ENCODE measurements around the gene COQ10B. TPM values are rescaled to one million over a fixed set of nuclear protein-coding genes. Genes with fewer than 3 reads are reported as not detected.
"Not testable (repeated sequence)": the region's sequence is repeated elsewhere in the genome, so short reads cannot be mapped to it uniquely, and the experiment has no call there.

COQ10B gene
- total and polyA plus RNA-seq, 2 donors (not counting 3 experiments of a cell fraction or from before 2014, with no cell fraction given): 2.4 to 15.1 TPM

- no peaks in the 10 kb centered on the region for H3K9me3 ChIP-seq (replicated peaks; ENCODE audit: control insufficient read depth, insufficient read depth, low read length)
- H3K36me3 ChIP-seq (ENCODE audit: control insufficient read depth in 2 of 2, extremely low read depth in 1 of 2, insufficient read depth in 2 of 2, low read length in 2 of 2): no peaks in the 10 kb centered on the region
- dilution Hi-C loops (cut with MboI; ENCODE audit: extremely low pct_ligation_motif_present, low sequenced_read_pairs) (no loop called here), intact Hi-C loops (cut with micrococcal nuclease) (no loop called here)
- H3K9me1 ChIP-seq (replicated peaks; ENCODE audit: control insufficient read depth, extremely low read depth, insufficient read depth, low read length): no peaks in the 10 kb centered on the region
- CTCF ChIA-PET: no interaction called here
- POLR2A ChIA-PET: no interaction called here
- no peaks in the 10 kb centered on the region for H3K27me3 ChIP-seq (ENCODE audit: control insufficient read depth in 2 of 2, insufficient read depth in 2 of 2, low read length in 2 of 2)
- peaks cover 9% of the 10 kb centered on the region for H3K4me1 ChIP-seq (ENCODE audit: control insufficient read depth, extremely low read depth, insufficient read depth, low read length)
- H2AFZ ChIP-seq (ENCODE audit: low read depth, low read length): no peak overlapping the region
- H3K9ac ChIP-seq (replicated peaks; ENCODE audit: extremely low read depth, insufficient read depth, low read length): no peak overlapping the region
- H4K20me1 ChIP-seq (replicated peaks; ENCODE audit: control insufficient read depth, extremely low read depth, insufficient read depth, low read length): no peaks in the 10 kb centered on the region
- TF ChIP-seq FOS (IDR thresholded peaks at IDR 0.05; ENCODE audit: borderline replicate concordance, insufficient read depth, low read length) (no peak), POLR2A (IDR thresholded peaks at IDR 0.05; ENCODE audit: low read depth, low read length) (no peak), JUN (IDR thresholded peaks at IDR 0.05; ENCODE audit: borderline replicate concordance, insufficient read depth, insufficient read length, low read depth) (no peak), MAX (IDR thresholded peaks at IDR 0.05; ENCODE audit: insufficient read depth, insufficient read length) (no peak), POLR2AphosphoS5 (IDR thresholded peaks at IDR 0.05; ENCODE audit: insufficient read depth, low read depth, low read length) (no peak), EZH2 (IDR thresholded peaks at IDR 0.05; ENCODE audit: borderline replicate concordance, low read depth, low read length, severe bottlenecking) (no peak), MYC (IDR thresholded peaks at IDR 0.05; ENCODE audit: low read depth, low read length) (no peak)
- BruUV-seq (replicated peaks): no TSS peak
- no peak overlapping the region for H3K27ac ChIP-seq (ENCODE audit: insufficient read depth, low read depth, low read length)
- H3K4me3 ChIP-seq (replicated peaks in 1 of 3; ENCODE audit: insufficient read depth in 1 of 3, low read depth in 1 of 3, low read length in 3 of 3): no peak overlapping the region
- H3K4me2 ChIP-seq (ENCODE audit: insufficient read depth, low read length): no peak overlapping the region
- DNase-seq (ENCODE audit: low read depth, low spot score): no peak
- no peak for FAIRE-seq
- H3K79me2 ChIP-seq (ENCODE audit: control insufficient read depth, insufficient read depth, low read length): no peaks in the 10 kb centered on the region
Observed at GRCh38 chr2:197446844-197447243, 6.5 kb upstream of the COQ10B start.

GRCh38 chr2:197450465-197450864 lies 2.9 kb upstream of the COQ10B start:
- POLR2A ChIA-PET: no interaction called here

GRCh38 chr2:197450935-197451358 lies 2.4 kb upstream of the COQ10B start:
- H3K4me3 ChIP-seq (replicated peaks in 1 of 3; ENCODE audit: insufficient read depth in 1 of 3, low read depth in 1 of 3, low read length in 3 of 3); FAIRE-seq; H3K9ac ChIP-seq (replicated peaks; ENCODE audit: extremely low read depth, insufficient read depth, low read length); H3K9me3 ChIP-seq (replicated peaks; ENCODE audit: control insufficient read depth, insufficient read depth, low read length); H2AFZ ChIP-seq (ENCODE audit: low read depth, low read length); DNase-seq (ENCODE audit: low read depth, low spot score); H4K20me1 ChIP-seq (replicated peaks; ENCODE audit: control insufficient read depth, extremely low read depth, insufficient read depth, low read length); BruUV-seq (replicated peaks); dilution Hi-C loops (cut with MboI; ENCODE audit: extremely low pct_ligation_motif_present, low sequenced_read_pairs); H3K27me3 ChIP-seq (ENCODE audit: control insufficient read depth in 2 of 2, insufficient read depth in 2 of 2, low read length in 2 of 2); H3K27ac ChIP-seq (ENCODE audit: insufficient read depth, low read depth, low read length); H3K36me3 ChIP-seq (ENCODE audit: control insufficient read depth in 2 of 2, extremely low read depth in 1 of 2, insufficient read depth in 2 of 2, low read length in 2 of 2); intact Hi-C loops (cut with micrococcal nuclease); H3K4me2 ChIP-seq (ENCODE audit: insufficient read depth, low read length); H3K9me1 ChIP-seq (replicated peaks; ENCODE audit: control insufficient read depth, extremely low read depth, insufficient read depth, low read length): not testable (repeated sequence)
- ChIA-PET POLR2A (interaction anchor here (1.3 kb wide), 1 partner anchor 8 kb away, joined by 3 read pairs; no protein-coding TSS in a partner anchor), CTCF (interaction anchor here (0.8 to 1.0 kb wide), 2 partner anchors 13 to 16 kb away, joined by 3 read pairs; partner anchors contain the start of gene SF3B1)
- H3K4me1 ChIP-seq (ENCODE audit: control insufficient read depth, extremely low read depth, insufficient read depth, low read length): peaks cover 14% of the 10 kb centered on the region
- peaks cover 22% of the 10 kb centered on the region for H3K79me2 ChIP-seq (ENCODE audit: control insufficient read depth, insufficient read depth, low read length)

More at GRCh38 chr2:197450465-197450864, 2.9 kb upstream of the COQ10B start:
- Histone ChIP-seq H3K9me3 (replicated peaks; ENCODE audit: control insufficient read depth, insufficient read depth, low read length) (no peaks in the 10 kb centered on the region), H3K4me2 (ENCODE audit: insufficient read depth, low read length) (no peak overlapping the region), H3K4me3 (replicated peaks in 1 of 3; ENCODE audit: insufficient read depth in 1 of 3, low read depth in 1 of 3, low read length in 3 of 3) (no peak overlapping the region), H3K27me3 (ENCODE audit: control insufficient read depth in 2 of 2, insufficient read depth in 2 of 2, low read length in 2 of 2) (no peaks in the 10 kb centered on the region), H3K9ac (replicated peaks; ENCODE audit: extremely low read depth, insufficient read depth, low read length) (no peak overlapping the region), H3K27ac (ENCODE audit: insufficient read depth, low read depth, low read length) (no peak overlapping the region), H3K4me1 (ENCODE audit: control insufficient read depth, extremely low read depth, insufficient read depth, low read length) (peaks cover 18% of the 10 kb centered on the region), H3K36me3 (ENCODE audit: control insufficient read depth in 2 of 2, extremely low read depth in 1 of 2, insufficient read depth in 2 of 2, low read length in 2 of 2) (no peaks in the 10 kb centered on the region), H3K79me2 (ENCODE audit: control insufficient read depth, insufficient read depth, low read length) (peaks cover 17% of the 10 kb centered on the region), H3K9me1 (replicated peaks; ENCODE audit: control insufficient read depth, extremely low read depth, insufficient read depth, low read length) (no peaks in the 10 kb centered on the region), H4K20me1 (replicated peaks; ENCODE audit: control insufficient read depth, extremely low read depth, insufficient read depth, low read length) (peaks cover 2% of the 10 kb centered on the region), H2AFZ (ENCODE audit: low read depth, low read length) (no peak overlapping the region)
- dilution Hi-C loops (cut with MboI; ENCODE audit: extremely low pct_ligation_motif_present, low sequenced_read_pairs): no loop called here
- intact Hi-C loops (cut with micrococcal nuclease): no loop called here
- BruUV-seq (replicated peaks): no TSS peak
- FAIRE-seq (no peak), DNase-seq (ENCODE audit: low read depth, low spot score) (no peak)
- CTCF ChIA-PET: interaction anchor here (0.8 to 1.0 kb wide), 2 partner anchors 13 to 15 kb away, joined by 3 read pairs; partner anchors contain the start of gene SF3B1
- TF ChIP-seq EZH2 (IDR thresholded peaks at IDR 0.05; ENCODE audit: borderline replicate concordance, low read depth, low read length, severe bottlenecking) (no peak), POLR2A (IDR thresholded peaks at IDR 0.05; ENCODE audit: low read depth, low read length) (no peak)

Data from endothelial cell of umbilical vein (primary cell).